ENCODE results near the gene IFNL2. TPM values are rescaled to one million over a fixed set of nuclear protein-coding genes. Genes with fewer than 3 reads are reported as not detected.
"Not testable (repeated sequence)": the region's sequence is repeated elsewhere in the genome, so short reads cannot be mapped to it uniquely, and the experiment has no call there.

The IFNL2 gene
- polyA plus RNA-seq, 1 donor from 2014 or later, result not detected

- Mint-ChIP-seq H3K36me3 (peaks cover 2% of the 10 kb centered on the region), H3K4me3 (no peak overlapping the region), H3K27ac (no peak overlapping the region), H3K4me1 (peaks cover 0 to 3% (median 0%) of the 10 kb centered on the region in 3 donors), H3K9me3 (peaks cover 0 to 2% (median 0%) of the 10 kb centered on the region in 3 donors), H3K27me3 (peaks cover 8% of the 10 kb centered on the region)
These were observed 31.2 kb downstream of the IFNL2 start for GRCh38 chr19:39299404-39299803.

GRCh38 chr19:39299832-39300231, 31.6 kb downstream of the IFNL2 start:
- no peak overlapping the region for H3K4me3 Mint-ChIP-seq
- peaks cover 0 to 3% (median 0%) of the 10 kb centered on the region in 3 donors for H3K4me1 Mint-ChIP-seq
- peaks cover 2% of the 10 kb centered on the region for H3K36me3 Mint-ChIP-seq
- H3K27ac Mint-ChIP-seq, result no peak overlapping the region
- H3K27me3 Mint-ChIP-seq, result peaks cover 8% of the 10 kb centered on the region
- peaks cover 0 to 2% (median 0%) of the 10 kb centered on the region in 3 donors for H3K9me3 Mint-ChIP-seq

- H3K36me3 Mint-ChIP-seq, result peaks cover 2% of the 10 kb centered on the region
- H3K9me3 Mint-ChIP-seq, result peaks cover 0 to 2% (median 0%) of the 10 kb centered on the region in 3 donors
- H3K27ac Mint-ChIP-seq, result no peak overlapping the region
- H3K4me1 Mint-ChIP-seq, result peaks cover 0 to 3% (median 0%) of the 10 kb centered on the region in 3 donors
- no peak overlapping the region for H3K4me3 Mint-ChIP-seq
- peaks cover 8% of the 10 kb centered on the region for H3K27me3 Mint-ChIP-seq
These were observed 32.8 kb downstream of the IFNL2 start for GRCh38 chr19:39301021-39301420.

- Mint-ChIP-seq H3K27me3 (peaks cover 8% of the 10 kb centered on the region), H3K27ac (no peak overlapping the region), H3K9me3 (peaks cover 0 to 2% (median 0%) of the 10 kb centered on the region in 3 donors), H3K36me3 (peaks cover 2% of the 10 kb centered on the region), H3K4me3 (no peak overlapping the region), H3K4me1 (peaks cover 0 to 3% (median 0%) of the 10 kb centered on the region in 3 donors)
These were observed 33.4 kb downstream of the IFNL2 start for GRCh38 chr19:39301562-39301961.

- Mint-ChIP-seq H3K4me3 (no peak overlapping the region), H3K27ac (no peak overlapping the region), H3K4me1 (peaks cover 0 to 3% (median 0%) of the 10 kb centered on the region in 3 donors), H3K36me3 (peaks cover under 1% of the 10 kb centered on the region), H3K27me3 (peaks cover 2% of the 10 kb centered on the region), H3K9me3 (no peaks in the 10 kb centered on the region)
These were observed 35.4 kb downstream of the IFNL2 start for GRCh38 chr19:39303373-39304184.

GRCh38 chr19:39304185-39304513, 36.0 kb downstream of the IFNL2 start:
- Mint-ChIP-seq H3K4me3 (no peak overlapping the region), H3K36me3 (peaks cover 3% of the 10 kb centered on the region), H3K27me3 (peaks cover 2% of the 10 kb centered on the region), H3K4me1 (peaks cover 0 to 3% (median 0%) of the 10 kb centered on the region in 3 donors), H3K9me3 (no peaks in the 10 kb centered on the region), H3K27ac (no peak overlapping the region)

- Mint-ChIP-seq H3K27ac (no peak overlapping the region), H3K4me3 (no peak overlapping the region), H3K36me3 (peaks cover 3% of the 10 kb centered on the region), H3K9me3 (no peaks in the 10 kb centered on the region), H3K4me1 (peaks cover 0 to 3% (median 0%) of the 10 kb centered on the region in 3 donors), H3K27me3 (peaks cover 1% of the 10 kb centered on the region)
These were observed 36.7 kb downstream of the IFNL2 start for GRCh38 chr19:39304701-39305571.

- peaks cover 7% of the 10 kb centered on the region for H3K36me3 Mint-ChIP-seq
- no peaks in the 10 kb centered on the region for H3K27me3 Mint-ChIP-seq
- H3K27ac Mint-ChIP-seq, result no peak overlapping the region
- H3K4me1 Mint-ChIP-seq, result peaks cover 0 to 3% (median 1%) of the 10 kb centered on the region in 3 donors
- no peaks in the 10 kb centered on the region for H3K9me3 Mint-ChIP-seq
- H3K4me3 Mint-ChIP-seq, result no peak overlapping the region
These were observed 37.9 kb downstream of the IFNL2 start for GRCh38 chr19:39306075-39306474.

GRCh38 chr19:39307046-39307821, 39.0 kb downstream of the IFNL2 start:
- no peaks in the 10 kb centered on the region for H3K9me3 Mint-ChIP-seq
- no peak overlapping the region for H3K27ac Mint-ChIP-seq
- H3K4me1 Mint-ChIP-seq, result peaks cover 0 to 3% (median 1%) of the 10 kb centered on the region in 3 donors
- H3K4me3 Mint-ChIP-seq, result no peak overlapping the region
- peaks cover 8% of the 10 kb centered on the region for H3K36me3 Mint-ChIP-seq
- no peaks in the 10 kb centered on the region for H3K27me3 Mint-ChIP-seq

GRCh38 chr19:39307822-39308530, 39.8 kb downstream of the IFNL2 start:
- H3K4me1 Mint-ChIP-seq, result peaks cover 0 to 3% (median 1%) of the 10 kb centered on the region in 3 donors
- no peaks in the 10 kb centered on the region for H3K27me3 Mint-ChIP-seq
- H3K9me3 Mint-ChIP-seq, result no peaks in the 10 kb centered on the region
- no peak overlapping the region for H3K27ac Mint-ChIP-seq
- peaks cover 9% of the 10 kb centered on the region for H3K36me3 Mint-ChIP-seq
- no peak overlapping the region for H3K4me3 Mint-ChIP-seq

GRCh38 chr19:39308531-39309304, 40.5 kb downstream of the IFNL2 start:
- no peaks in the 10 kb centered on the region for H3K9me3 Mint-ChIP-seq
- peaks cover 11% of the 10 kb centered on the region for H3K36me3 Mint-ChIP-seq
- no peak overlapping the region for H3K27ac Mint-ChIP-seq
- peaks cover 0 to 3% (median 3%) of the 10 kb centered on the region in 3 donors for H3K4me1 Mint-ChIP-seq
- H3K27me3 Mint-ChIP-seq, result no peaks in the 10 kb centered on the region
- no peak overlapping the region for H3K4me3 Mint-ChIP-seq

GRCh38 chr19:39309305-39309670, 41.1 kb downstream of the IFNL2 start:
- not testable (repeated sequence) for H3K4me1 Mint-ChIP-seq, H3K4me3 Mint-ChIP-seq, H3K27me3 Mint-ChIP-seq, H3K27ac Mint-ChIP-seq, H3K9me3 Mint-ChIP-seq
- H3K36me3 Mint-ChIP-seq, result peaks cover 11% of the 10 kb centered on the region

GRCh38 chr19:39310558-39311311, 42.5 kb downstream of the IFNL2 start:
- Mint-ChIP-seq H3K4me1 (peaks cover 0 to 3% (median 0%) of the 10 kb centered on the region in 3 donors), H3K27me3 (no peaks in the 10 kb centered on the region), H3K4me3 (no peak overlapping the region), H3K27ac (no peak overlapping the region), H3K9me3 (no peaks in the 10 kb centered on the region), H3K36me3 (peaks cover 11% of the 10 kb centered on the region)
